AML-193 (cell line): Measurements from ENCODE around the gene SLC22A16.
A peak's percentile ranks its signal among the peaks of the same experiment; 100 is the strongest.
"Not testable (repeated sequence)": the region's sequence is repeated elsewhere in the genome, so short reads cannot be mapped to it uniquely, and the experiment has no call there.

ENCODE experiments used
- DNase-seq, 2 experiments: peaks; one replicate each; lab custom pipeline; 2025; lab: John Stamatoyannopoulos, UW

SLC22A16 gene, protein sequence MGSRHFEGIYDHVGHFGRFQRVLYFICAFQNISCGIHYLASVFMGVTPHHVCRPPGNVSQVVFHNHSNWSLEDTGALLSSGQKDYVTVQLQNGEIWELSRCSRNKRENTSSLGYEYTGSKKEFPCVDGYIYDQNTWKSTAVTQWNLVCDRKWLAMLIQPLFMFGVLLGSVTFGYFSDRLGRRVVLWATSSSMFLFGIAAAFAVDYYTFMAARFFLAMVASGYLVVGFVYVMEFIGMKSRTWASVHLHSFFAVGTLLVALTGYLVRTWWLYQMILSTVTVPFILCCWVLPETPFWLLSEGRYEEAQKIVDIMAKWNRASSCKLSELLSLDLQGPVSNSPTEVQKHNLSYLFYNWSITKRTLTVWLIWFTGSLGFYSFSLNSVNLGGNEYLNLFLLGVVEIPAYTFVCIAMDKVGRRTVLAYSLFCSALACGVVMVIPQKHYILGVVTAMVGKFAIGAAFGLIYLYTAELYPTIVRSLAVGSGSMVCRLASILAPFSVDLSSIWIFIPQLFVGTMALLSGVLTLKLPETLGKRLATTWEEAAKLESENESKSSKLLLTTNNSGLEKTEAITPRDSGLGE

DNA sequence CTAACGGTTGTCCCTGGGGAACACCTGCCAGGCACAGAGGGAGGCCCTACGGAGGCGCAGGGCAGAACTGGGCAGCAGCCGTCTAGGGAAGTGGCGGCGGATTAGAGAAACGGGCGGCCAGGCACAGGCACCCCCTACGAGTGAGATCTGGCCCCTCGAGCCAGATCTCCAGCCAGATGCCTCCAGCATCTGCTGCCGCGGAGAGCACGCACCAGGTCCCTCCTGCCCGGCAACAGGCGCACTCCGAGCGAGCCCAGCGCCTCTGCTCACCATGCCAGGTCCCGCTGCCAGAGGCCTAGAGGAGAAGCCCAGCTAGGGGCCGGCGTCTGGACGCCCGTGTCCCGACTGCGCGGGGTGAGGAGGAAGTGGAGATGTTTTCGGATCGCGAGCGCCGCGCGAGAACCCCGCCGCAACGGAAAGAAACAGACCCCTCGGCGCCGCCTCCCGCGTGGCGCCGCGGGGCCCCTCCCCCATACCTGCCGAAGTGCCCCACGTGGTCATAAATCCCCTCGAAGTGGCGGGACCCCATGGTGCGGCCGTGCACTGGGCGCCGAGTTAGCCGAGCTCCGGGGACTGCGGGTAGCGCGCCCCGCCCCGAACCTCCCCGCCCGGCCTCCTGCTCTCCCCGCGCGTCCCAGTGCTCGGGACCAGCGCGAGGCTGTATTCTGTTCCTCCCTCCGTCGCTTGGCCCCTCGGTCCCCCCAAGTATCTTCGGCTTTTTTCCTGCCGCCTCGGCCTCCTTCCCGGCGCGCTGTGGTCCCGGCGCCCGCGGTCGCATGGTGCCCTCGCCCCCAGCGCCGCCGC, at the start of gene SLC22A16:
SLC22A16 (minus strand) TSS at position 568 of the 804 bp plus-strand sequence; CDS start at position 529, 39 bp downstream.
- peak; percentile 42 to 60 for DNase-seq

DNA sequence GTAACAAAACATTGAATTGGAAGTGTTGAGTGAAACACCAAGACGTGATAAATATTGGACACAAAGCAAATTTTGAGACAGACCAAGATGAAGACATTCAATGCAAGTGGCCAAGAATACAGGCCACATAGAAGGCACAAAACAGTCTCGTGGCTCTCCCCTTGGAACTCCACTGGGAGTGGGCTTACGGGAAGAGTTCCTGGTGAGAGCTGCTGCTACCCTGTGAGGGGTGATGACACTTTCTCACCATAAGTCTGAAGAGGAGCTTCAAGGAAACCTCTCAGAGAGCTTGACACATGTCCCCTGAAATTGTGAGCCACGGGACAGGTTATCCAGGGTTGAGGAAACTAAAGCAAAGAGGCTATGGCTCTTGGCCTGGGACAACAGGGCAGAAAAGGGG, 48.6 kb upstream of the SLC22A16 start:
- no peak for DNase-seq

GRCh38 chr6:110524305-110524704, 47.9 kb upstream of the SLC22A16 start:
- DNase-seq = no peak

DNA sequence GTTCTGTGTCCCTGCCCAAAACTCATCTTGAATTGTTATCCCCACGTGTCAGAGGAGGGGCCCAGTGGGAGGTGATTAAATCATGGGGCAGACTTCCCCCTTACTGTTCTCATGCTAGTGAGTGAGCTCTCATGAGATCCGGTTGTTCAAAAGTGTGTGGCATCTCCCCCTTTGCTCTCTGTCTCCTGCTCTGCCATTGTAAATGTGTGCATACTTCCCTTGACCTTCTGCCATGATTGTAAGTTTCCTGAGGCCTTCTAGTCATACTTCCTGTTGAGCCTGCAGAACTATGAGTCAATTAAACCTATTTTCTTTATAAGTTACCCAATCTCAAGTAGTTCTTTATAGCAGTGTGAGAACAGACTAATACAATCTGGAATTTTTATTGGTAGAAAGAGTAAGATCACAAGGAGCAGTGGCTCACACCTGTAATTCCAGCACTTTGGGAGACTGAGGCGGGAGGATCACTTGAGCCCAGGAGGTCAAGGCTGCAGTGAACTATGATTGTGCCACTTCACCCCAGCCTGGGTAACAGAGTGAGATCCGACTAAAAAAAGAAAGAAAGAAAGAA, 47.1 kb upstream of the SLC22A16 start:
- no peak for DNase-seq

- DNase-seq = no peak
Measured at GRCh38 chr6:110522427-110522826, 46.0 kb upstream of the SLC22A16 start.

DNA sequence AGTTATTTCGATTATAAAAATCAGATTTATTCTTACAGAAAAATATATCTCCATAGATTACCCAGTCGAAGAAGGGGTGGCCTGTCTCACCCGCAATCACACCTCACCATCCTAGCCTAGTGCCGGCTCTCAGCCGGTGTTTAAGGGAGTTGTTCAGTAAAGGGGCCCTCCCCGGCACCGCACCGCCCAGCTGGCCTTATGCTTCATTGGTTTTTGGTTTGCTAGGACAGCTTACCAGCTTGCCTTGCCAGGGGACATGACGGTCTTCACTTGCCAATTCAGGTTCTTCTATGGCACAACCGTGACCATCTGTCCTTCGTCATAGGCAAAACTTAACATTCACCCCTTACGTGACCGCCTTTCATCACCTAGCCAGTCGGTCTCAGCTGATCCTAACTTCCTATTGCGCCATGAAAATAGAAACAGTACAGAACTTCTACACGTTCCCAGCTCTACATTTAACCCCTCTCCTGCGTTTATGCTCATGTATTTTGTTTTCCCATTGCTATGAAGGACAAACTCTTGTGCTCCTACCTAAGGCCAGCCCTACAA, 44.7 kb upstream of the SLC22A16 start:
- DNase-seq = no peak

- DNase-seq = no peak
Measured at GRCh38 chr6:110520209-110520965, 44.0 kb upstream of the SLC22A16 start.

DNA sequence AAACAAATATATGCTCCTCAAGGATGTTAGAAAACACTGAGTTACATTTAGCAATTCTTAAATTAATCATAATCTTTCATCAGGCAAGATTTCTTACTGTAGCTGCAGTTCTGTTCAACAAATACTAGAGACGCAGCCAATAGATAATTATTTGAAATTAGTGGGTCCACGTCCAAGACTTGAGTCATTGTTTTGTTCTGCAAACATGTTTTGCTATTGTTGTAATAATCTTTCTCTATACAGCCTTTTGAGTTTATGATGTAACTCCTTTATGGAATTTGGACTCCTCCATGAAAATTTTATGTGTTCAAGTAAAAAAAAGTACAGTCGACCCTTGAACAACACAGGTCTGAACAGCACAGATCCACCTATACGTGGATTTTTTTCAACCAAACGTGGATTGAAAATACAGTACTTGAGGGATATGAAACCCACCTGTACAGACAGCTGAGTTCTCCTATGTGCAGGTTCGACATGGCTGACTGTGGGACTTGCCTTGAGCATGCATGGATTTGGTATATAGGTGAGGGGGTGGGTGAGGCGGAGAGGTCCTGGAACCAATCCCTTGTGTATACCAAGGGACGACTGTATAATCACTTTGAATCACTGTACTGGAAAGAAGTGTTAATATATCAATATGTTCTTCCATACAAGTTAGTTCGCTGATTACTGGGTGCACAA, 41.3 kb upstream of the SLC22A16 start:
- no peak for DNase-seq

- DNase-seq = no peak
Measured at GRCh38 chr6:110517034-110517433, 40.6 kb upstream of the SLC22A16 start.

- DNase-seq = peak; percentile 50 to 51
Measured at GRCh38 chr6:110514818-110515217, 38.4 kb upstream of the SLC22A16 start.

GRCh38 chr6:110512991-110513390, 36.6 kb upstream of the SLC22A16 start:
- DNase-seq = peak; percentile 35 to 61

DNA sequence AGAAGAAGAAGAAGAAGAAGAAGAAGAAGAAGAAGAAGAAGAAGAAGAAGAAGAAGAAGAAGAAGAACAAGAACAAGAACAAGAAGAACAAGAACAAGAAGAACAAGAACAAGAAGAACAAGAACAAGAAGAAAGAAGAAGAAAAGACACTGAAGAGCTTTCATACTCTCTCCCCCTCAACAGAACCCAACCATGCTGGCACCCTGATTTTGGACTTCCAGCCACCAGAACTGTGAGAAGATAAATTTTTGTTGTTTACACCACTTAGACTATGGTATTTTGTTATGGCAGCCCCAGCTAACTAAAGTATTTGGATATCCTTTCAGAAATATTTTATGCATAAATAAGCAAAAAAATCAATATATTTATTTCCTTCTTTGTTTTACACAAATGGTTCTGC, 36.1 kb upstream of the SLC22A16 start:
- not testable (repeated sequence) for DNase-seq

DNA sequence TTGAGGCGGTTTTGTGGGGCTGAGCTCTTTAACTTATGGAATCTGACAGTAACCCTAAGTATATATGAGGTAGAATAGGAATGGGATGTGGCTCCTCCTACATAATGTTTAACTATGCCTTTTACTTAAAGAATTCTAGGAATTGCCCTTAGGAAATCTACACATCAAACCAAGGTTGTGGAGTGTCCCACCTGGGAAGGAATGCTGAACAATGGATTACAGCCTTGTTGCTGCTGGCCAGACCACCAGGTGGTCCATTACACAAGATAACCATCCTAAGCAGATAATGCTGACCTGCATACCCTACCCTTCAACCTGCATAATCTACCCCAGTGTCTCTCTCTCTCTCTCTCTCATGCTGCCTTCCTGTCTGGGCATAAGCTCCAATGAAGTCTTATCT, 35.0 kb upstream of the SLC22A16 start:
- DNase-seq = no peak

GRCh38 chr6:110509617-110510241, 33.3 kb upstream of the SLC22A16 start:
- DNase-seq = peak; percentile 38 to 55

DNA sequence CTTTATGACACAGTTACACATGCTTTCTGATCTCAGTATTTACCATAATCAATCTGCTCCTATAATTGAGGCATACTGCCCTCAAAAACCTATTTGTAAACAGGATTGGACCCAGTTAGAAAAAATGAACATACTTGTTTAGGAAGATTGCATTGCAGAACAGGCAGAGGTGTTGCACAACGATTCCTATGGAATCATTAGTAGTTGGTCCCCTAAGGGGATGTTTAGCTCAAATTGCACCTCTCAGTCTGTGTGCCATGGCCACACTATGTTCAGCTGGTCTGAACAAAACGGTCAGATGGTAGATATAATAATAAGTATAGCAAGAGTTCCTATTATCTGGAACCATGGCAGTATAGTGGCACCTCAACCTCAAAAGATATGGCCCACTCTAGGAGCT, 28.5 kb upstream of the SLC22A16 start:
- DNase-seq = not testable (repeated sequence)

DNA sequence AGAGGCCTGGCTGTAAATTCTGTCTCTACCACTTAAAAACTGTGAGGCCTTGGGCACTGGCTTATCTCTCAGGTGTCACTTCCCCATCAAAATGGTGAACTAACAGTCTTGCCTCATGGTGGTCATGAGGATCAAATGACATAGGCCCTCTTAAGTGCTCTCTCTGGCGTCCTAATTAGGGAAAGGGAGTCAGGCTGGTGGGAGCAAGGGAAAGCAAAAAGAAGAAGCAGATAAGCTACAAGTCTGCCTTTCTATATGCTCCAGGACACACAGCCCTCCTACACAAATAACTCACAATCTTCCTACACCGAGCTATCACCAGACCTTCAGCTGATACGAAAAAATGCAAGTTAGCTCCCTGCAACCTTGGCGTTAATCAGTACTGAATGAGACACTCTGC, 19.5 kb upstream of the SLC22A16 start:
- no peak for DNase-seq

DNA sequence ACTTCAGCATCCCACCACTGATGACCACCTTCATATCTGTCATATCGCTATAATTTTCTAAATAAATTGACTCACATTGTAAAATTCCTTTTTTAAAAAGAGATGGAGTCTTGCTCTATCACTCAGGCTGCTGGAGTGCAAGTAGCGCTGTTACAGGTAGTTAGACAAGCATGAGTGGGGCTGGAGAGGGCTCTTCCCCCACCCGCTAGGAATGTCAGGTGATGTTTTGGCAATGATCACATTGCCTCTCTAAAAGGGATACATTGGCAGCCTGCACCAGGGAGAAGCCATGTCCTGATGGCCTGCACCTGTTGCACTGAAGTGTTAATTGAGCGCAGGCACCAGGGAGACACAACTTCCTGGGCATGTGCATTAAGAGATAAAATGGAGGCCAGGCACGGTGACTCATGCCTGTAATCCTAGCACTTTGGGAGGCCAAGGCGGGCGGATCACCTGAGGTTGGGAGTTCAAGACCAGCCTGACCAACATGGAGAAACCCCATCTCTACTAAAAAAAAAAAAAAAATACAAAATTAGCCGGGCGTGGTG, 16.9 kb upstream of the SLC22A16 start:
- DNase-seq = no peak

DNA sequence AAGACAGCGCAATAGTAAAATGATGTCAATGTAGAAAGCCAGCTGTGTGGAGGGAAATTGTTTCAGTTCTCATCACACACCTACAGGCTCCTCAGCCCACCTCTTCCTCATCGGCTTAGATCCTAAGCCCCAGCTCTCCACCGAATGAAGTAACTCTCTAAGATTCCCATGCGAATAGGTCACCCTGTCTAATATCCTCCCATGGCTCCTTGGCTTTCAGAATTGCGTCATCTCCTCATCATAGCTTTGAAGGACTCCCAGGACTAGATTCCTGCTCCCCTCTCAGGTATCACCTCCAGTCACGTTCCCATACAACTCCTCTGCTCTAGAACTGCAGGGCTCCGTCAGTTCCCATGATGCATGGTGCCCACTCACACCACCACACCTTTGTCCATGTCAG, 16.2 kb upstream of the SLC22A16 start:
- no peak for DNase-seq

- DNase-seq = no peak
Measured at GRCh38 chr6:110491644-110492317, 15.4 kb upstream of the SLC22A16 start.

DNA sequence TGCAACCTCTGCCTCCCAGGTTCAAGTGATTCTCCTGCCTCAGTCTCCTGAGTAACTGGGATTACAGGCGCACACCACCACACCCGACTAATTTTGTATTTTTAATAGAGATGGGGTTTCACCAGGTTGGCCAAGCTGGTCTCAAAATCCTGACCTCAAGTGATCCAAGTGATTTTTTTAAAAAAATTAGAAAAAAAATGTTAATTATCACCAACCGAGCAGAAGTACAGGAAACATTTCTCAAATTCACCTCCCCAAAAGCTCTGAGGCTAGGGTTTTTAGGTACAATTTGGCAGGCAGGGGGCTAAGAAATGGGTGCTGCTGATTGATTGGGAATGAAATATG, 14.9 kb upstream of the SLC22A16 start:
- no peak for DNase-seq
